ENCODE results near the gene SMARCE1.
A peak's percentile ranks its signal among the peaks of the same experiment; 100 is the strongest.
"Not testable (repeated sequence)": the region's sequence is repeated elsewhere in the genome, so short reads cannot be mapped to it uniquely, and the experiment has no call there.

Gene SMARCE1

GRCh38 chr17:40610359-40610758, 37.3 kb downstream of the SMARCE1 start:
- DNase-seq (ENCODE audit: low spot score): no peak

- no peak for DNase-seq (ENCODE audit: low spot score)
Measured at GRCh38 chr17:40608061-40608581, 39.5 kb downstream of the SMARCE1 start.

- DNase-seq (ENCODE audit: low spot score): no peak
Measured at GRCh38 chr17:40607641-40608040, 40.0 kb downstream of the SMARCE1 start.

- DNase-seq (ENCODE audit: low spot score): no peak
Measured at GRCh38 chr17:40606548-40607353, 40.9 kb downstream of the SMARCE1 start.

- no peak for DNase-seq (ENCODE audit: low spot score)
Measured at GRCh38 chr17:40605306-40605705, 42.3 kb downstream of the SMARCE1 start.

- no peak for DNase-seq (ENCODE audit: low spot score)
Measured at GRCh38 chr17:40604327-40605080, 43.1 kb downstream of the SMARCE1 start.

GRCh38 chr17:40602445-40603443, 44.9 kb downstream of the SMARCE1 start:
- DNase-seq (ENCODE audit: low spot score): no peak

- DNase-seq (ENCODE audit: low spot score): no peak
Measured at GRCh38 chr17:40600486-40601046, 47.1 kb downstream of the SMARCE1 start.

GRCh38 chr17:40599468-40599763, 48.2 kb downstream of the SMARCE1 start:
- no peak for DNase-seq (ENCODE audit: low spot score)

GRCh38 chr17:40598619-40599467, 48.8 kb downstream of the SMARCE1 start:
- no peak for DNase-seq (ENCODE audit: low spot score)

GRCh38 chr17:40598301-40598618, 49.4 kb downstream of the SMARCE1 start:
- no peak for DNase-seq (ENCODE audit: low spot score)

GRCh38 chr17:40597556-40598300, 49.9 kb downstream of the SMARCE1 start:
- DNase-seq (ENCODE audit: low spot score): no peak

- no peak for DNase-seq (ENCODE audit: low spot score)
Measured at GRCh38 chr17:40597156-40597555, 50.5 kb downstream of the SMARCE1 start.

GRCh38 chr17:40596261-40596919, 51.2 kb downstream of the SMARCE1 start:
- peak; percentile 38 for DNase-seq (ENCODE audit: low spot score)

GRCh38 chr17:40590742-40591141, 56.9 kb downstream of the SMARCE1 start:
- no peak for DNase-seq (ENCODE audit: low spot score)

GRCh38 chr17:40588552-40588951, 59.1 kb downstream of the SMARCE1 start:
- no peak for DNase-seq (ENCODE audit: low spot score)

GRCh38 chr17:40586264-40586663, 61.4 kb downstream of the SMARCE1 start:
- DNase-seq (ENCODE audit: low spot score): not testable (repeated sequence)

GRCh38 chr17:40584950-40585349, 62.7 kb downstream of the SMARCE1 start:
- not testable (repeated sequence) for DNase-seq (ENCODE audit: low spot score)

GRCh38 chr17:40582328-40582901, 65.2 kb downstream of the SMARCE1 start:
- no peak for DNase-seq (ENCODE audit: low spot score)

All from iPS-NIHi11 (cell line).